Coronary artery (tissue), 2 donors: ENCODE measurements around the gene UBD.

Experiments
- DNase-seq: peaks from one replicate; pipeline ENCODE4 v3.0.0-alpha.2; 2017; ENCODE audit warnings: low spot score
- H3K27ac ChIP-seq, 2 donors: fragments of 200-600 bp; sonication (generic); one replicate each; pipeline ENCODE4 v1.5.1; 2016 to 2019
- H3K4me3 ChIP-seq: fragments of 200-600 bp; sonication (generic); 2 replicates; pipeline ENCODE4 v1.5.1; 2016; ENCODE audit warnings: mild to moderate bottlenecking, moderate library complexity
- TF ChIP-seq, protein P1 (sequence below): fragments of 200-600 bp; sonication (generic); IDR thresholded peaks from one replicate; pipeline ENCODE4 v1.5.1; 2019; ENCODE audit warnings: antibody characterized with exemption

UBD gene

DNA sequence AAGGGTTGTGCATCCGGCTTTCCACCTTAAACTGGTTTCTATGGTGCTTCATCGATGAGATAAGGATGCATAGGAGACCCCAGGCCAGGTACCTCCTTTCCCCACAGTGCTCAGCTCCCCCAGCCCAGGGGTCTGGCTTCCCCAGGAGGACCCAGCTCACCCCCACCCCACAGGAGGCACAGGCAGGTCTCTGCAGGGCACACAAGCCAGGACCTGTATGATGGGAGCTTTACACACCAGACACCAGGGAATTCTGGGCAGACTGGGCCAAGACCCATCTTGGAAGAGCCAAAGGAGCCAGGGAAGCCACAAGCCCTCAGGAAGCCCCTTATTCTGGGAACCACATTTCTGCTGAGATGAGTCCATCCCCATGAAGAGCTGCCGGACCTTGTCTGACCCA lies 29.6 kb downstream of the UBD start:
- H3K27ac ChIP-seq: no peak overlapping the region
- no peak for DNase-seq
- no peak overlapping the region for H3K4me3 ChIP-seq
- TF ChIP-seq, protein P1, sequence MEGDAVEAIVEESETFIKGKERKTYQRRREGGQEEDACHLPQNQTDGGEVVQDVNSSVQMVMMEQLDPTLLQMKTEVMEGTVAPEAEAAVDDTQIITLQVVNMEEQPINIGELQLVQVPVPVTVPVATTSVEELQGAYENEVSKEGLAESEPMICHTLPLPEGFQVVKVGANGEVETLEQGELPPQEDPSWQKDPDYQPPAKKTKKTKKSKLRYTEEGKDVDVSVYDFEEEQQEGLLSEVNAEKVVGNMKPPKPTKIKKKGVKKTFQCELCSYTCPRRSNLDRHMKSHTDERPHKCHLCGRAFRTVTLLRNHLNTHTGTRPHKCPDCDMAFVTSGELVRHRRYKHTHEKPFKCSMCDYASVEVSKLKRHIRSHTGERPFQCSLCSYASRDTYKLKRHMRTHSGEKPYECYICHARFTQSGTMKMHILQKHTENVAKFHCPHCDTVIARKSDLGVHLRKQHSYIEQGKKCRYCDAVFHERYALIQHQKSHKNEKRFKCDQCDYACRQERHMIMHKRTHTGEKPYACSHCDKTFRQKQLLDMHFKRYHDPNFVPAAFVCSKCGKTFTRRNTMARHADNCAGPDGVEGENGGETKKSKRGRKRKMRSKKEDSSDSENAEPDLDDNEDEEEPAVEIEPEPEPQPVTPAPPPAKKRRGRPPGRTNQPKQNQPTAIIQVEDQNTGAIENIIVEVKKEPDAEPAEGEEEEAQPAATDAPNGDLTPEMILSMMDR: no peak

DNA sequence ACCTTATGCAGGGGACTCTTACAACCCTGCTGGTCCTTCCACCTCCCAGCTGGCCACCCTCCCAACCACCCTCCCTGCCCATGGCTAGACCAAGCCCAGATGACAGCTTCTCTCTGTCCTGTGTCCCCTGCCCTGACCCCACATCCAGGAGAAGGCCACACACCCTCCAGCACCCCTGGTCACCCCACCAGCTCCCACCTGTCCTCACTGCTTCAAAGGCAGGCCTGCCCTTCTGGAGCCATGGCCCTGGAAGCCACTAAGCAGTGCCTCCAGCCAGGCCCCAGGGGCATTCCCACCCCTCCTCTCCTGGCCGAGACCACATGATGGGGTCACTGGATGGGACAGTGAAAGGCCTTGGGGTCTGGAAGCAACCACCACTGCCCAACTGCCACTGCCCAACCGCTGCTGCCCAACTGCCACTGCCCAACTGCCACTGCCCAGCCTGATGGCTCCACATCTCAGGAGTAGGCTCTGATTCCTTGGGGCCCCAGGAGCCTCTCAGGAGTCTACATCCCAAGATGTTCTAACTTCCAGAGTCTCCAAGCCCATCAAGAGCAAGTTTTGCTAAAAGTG lies 30.5 kb downstream of the UBD start:
- TF ChIP-seq, protein P1: no peak
- no peak for DNase-seq
- Histone ChIP-seq H3K27ac (no peak overlapping the region), H3K4me3 (no peak overlapping the region)

DNA sequence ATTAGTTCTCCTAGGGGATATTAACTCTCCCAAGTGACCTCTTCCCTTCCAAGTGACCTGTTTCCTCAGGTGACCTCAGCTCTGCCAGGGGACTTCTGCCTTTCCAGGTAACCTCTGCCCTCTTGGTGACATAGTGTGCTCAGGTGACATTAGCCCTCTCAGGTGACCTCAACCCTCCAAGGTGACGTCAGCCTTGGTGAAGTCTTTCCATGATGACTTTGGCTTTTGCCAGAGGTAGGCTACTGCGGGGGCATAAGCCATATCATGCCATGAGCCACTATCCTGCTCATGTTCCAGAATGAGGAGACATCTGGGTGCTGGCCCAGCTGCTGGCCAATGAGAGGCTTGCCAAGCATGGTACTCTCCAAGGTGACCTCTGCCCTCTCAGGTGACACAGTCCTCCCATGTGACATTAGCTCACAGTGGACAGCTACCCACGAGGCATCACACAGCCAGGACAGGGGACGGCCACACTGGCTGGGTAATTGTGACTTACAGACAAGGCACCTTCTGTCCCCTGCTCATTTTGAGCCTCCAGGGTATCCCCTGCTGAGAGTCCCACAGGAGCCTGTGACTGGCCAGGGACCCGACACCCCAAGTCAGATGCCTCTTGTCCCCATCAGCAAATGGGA lies 31.1 kb downstream of the UBD start:
- no peak overlapping the region for H3K4me3 ChIP-seq
- TF ChIP-seq, protein P1: no peak
- no peak for DNase-seq
- no peak overlapping the region for H3K27ac ChIP-seq

DNA sequence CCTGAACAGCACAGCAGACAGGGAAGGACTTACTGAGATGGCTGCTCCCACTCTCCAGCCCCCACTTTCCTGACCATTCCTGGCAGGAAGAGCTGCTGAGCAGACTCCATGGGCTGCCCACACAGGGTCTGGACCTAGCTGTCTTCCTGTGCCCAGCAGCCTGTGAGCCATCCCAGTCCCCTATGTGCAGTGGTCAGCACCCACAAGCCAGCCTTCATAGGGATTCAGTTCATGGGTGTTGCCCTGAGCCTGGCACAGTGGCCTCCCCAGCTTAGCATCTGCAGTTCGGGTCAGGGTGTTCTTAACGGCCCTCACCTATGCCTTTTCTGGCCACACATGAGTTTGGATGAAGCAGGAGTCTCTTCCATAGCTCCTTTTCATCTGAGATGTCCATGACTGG lies 32.0 kb downstream of the UBD start:
- no peak overlapping the region for H3K4me3 ChIP-seq
- TF ChIP-seq, protein P1: no peak
- H3K27ac ChIP-seq: no peak overlapping the region
- DNase-seq: no peak

DNA sequence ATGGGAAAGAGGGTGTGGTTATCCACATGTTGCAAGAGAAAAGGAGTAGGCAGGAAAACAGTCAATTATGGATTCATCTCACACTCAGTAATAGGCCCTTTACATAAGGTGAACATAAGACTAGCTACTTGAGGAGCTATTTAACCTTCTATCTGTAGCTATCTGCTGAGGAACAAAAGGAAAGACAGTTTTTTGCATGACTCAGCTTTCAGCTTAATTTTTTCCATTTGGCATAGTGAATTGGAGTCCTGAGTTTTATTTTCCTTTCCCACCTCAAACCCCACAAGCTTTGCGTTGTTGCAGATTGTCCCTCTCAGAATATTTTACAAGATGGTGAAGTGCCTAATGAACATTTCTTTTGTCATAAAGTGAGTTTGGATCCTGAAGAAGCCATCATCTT lies 32.4 kb downstream of the UBD start:
- Histone ChIP-seq H3K4me3 (no peak overlapping the region), H3K27ac (no peak overlapping the region)
- TF ChIP-seq, protein P1: no peak
- no peak for DNase-seq

DNA sequence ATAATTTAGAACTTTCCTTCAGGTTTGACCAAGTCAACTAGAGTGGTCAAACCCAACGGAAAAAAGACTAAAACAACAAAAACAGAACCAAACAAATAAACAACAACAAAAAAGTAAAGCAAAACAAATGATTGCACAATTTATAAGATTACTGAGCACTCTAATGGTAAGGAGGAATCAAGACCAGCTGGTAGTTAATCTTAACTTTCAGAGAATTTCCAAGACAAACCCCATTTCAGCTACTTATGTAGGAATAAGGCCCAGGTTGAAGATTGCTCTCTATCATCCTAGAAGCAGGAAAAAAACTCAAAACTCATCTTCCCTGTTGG lies 34.3 kb downstream of the UBD start:
- TF ChIP-seq, protein P1: no peak
- no peak for DNase-seq
- Histone ChIP-seq H3K27ac (no peak overlapping the region), H3K4me3 (no peak overlapping the region)
